CD4-positive, alpha-beta T cell (primary cell): ENCODE data around the gene HOXA13. TPM values are rescaled to one million over a fixed set of nuclear protein-coding genes. Genes with fewer than 3 reads are reported as not detected.

ENCODE experiments used
- ATAC-seq: fragments of 200-7000 bp; cut with Tn5 transposase; one replicate; pipeline ENCODE4 v1.10.0; 2022; ENCODE audit warnings: mild to moderate bottlenecking; ENCODE audit not compliant: poor library complexity
- CTCF ChIA-PET: fragments of 350-600 bp; sonication (Branson Sonifier 250); formaldehyde crosslinking; loops from one replicate; lab custom pipeline; 2021; ENCODE audit warnings: antibody characterized with exemption, inconsistent platforms; lab: Charles Lee
- POLR2A ChIA-PET: fragments of 350-600 bp; sonication (Branson Sonifier 250); formaldehyde crosslinking; loops from one replicate; lab custom pipeline; 2021; ENCODE audit warnings: antibody characterized with exemption, inconsistent platforms; lab: Charles Lee
- DNase-seq, 14 experiments: peaks; one replicate each; pipeline ENCODE4 v3.0.0-alpha.2; 2013 to 2020; ENCODE audit warnings: mixed read lengths in 2 of 14
- H3K27ac ChIP-seq, 2 donors: one replicate each; pipeline versions ENCODE4 v1.5.1 to v1.7.0; 2013; ENCODE audit warnings: low read length in 2 of 2, low read depth in 1 of 2, mild to moderate bottlenecking in 1 of 2
- H3K27me3 ChIP-seq, 2 experiments: 1 replicate in 1 of 2; 2 replicates in 1 of 2; pipeline versions ENCODE4 v1.6.1 to v1.7.0; 2013; ENCODE audit warnings: low read length in 2 of 2, control low read depth in 1 of 2, mild to moderate bottlenecking in 1 of 2, moderate library complexity in 1 of 2; ENCODE audit not compliant: insufficient read depth in 2 of 2, control insufficient read depth in 1 of 2
- H3K36me3 ChIP-seq: one replicate; pipeline ENCODE4 v1.6.1; 2013; ENCODE audit warnings: low read length, control low read depth; ENCODE audit not compliant: insufficient read depth
- H3K4me1 ChIP-seq: one replicate; pipeline ENCODE4 v1.6.1; 2013; ENCODE audit warnings: low read length, control low read depth; ENCODE audit not compliant: insufficient read depth
- H3K4me3 ChIP-seq: one replicate; pipeline ENCODE4 v1.5.1; 2013; ENCODE audit warnings: mild to moderate bottlenecking, low read length, moderate library complexity
- H3K9me3 ChIP-seq, 2 experiments: 1 replicate in 1 of 2; 2 replicates in 1 of 2; pipeline versions ENCODE4 v1.6.1 to v1.7.0; 2013; ENCODE audit warnings: low read length in 2 of 2, mild to moderate bottlenecking in 2 of 2, control low read depth in 1 of 2, moderate library complexity in 1 of 2; ENCODE audit not compliant: control insufficient read depth in 1 of 2, insufficient read depth in 1 of 2
- H3K27ac Mint-ChIP-seq: one replicate; pipeline ENCODE4 v1.8.0; 2020; ENCODE audit warnings: mixed read lengths
- H3K27me3 Mint-ChIP-seq: one replicate; pipeline ENCODE4 v1.8.0; 2021; ENCODE audit warnings: mixed read lengths
- H3K36me3 Mint-ChIP-seq: one replicate; pipeline ENCODE4 v1.8.0; 2021; ENCODE audit warnings: low read depth, mixed read lengths
- H3K4me1 Mint-ChIP-seq: one replicate; pipeline ENCODE4 v1.8.0; 2021; ENCODE audit warnings: low read depth, mixed read lengths
- H3K4me3 Mint-ChIP-seq: one replicate; pipeline ENCODE4 v1.8.0; 2020; ENCODE audit warnings: mild to moderate bottlenecking, mixed read lengths
- H3K9me3 Mint-ChIP-seq: one replicate; pipeline ENCODE4 v1.8.0; 2020; ENCODE audit warnings: mixed read lengths
- intact Hi-C, 2 experiments: fragments of 100-400 bp; cut with DNase I in 1 of 2; cut with micrococcal nuclease in 1 of 2; formaldehyde crosslinking; loops; one replicate each; pipeline versions ENCODE4 v1.15.1 to v1.9.0; 2023 to 2025; cut with DNase I, micrococcal nuclease
- total RNA-seq, 174 experiments: library from RNA in 2 of 174; stranded (reverse) in 2 of 174; gene quantifications; one replicate each; pipeline ENCODE4 v1.2.3 and lab custom pipeline; 2021 to 2026
- TF ChIP-seq, protein P1 (sequence below): fragments of 200-600 bp; IDR thresholded peaks from one replicate; pipeline ENCODE4 v1.8.0; 2022; ENCODE audit warnings: antibody characterized with exemption, mild to moderate bottlenecking

HOXA13 gene
- total RNA-seq, 2 experiments from 2014 or later, result not detected

DNA sequence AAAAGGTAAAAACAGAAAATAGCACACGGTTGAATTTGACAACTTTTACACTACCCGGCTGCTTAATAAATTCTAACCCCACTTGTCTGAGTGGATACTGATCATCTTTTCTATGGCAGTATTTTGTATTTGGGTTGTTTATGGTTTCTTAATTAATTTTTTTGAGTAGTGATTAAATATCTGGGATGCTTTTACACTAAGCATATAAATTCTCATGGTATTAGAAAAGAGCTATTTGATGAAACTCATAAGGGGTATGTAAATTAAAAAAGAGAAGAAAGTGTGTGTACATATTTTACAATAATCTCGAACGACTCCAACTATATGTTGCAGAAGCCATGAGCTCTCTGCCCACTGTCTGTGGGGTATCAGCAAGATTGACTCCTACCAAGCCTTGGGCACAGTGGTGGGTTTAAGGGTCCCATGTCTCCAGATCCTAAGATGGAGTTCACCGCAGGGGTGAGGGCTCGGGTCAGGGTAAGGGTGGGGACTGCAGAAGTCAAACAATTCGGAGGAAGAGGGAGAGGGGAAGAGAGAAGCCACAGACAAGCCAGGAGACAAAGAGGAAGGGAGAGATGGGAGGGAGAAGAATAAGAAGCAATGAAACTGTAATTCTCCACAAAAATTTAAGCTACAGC, 7.6 kb upstream of the HOXA13 start:
- Mint-ChIP-seq H3K4me1 (peaks cover 33% of the 10 kb centered on the region), H3K4me3 (no peak overlapping the region), H3K9me3 (no peaks in the 10 kb centered on the region), H3K36me3 (no peaks in the 10 kb centered on the region), H3K27ac (no peak overlapping the region), H3K27me3 (peaks cover 99% of the 10 kb centered on the region)
- Histone ChIP-seq H3K4me3 (no peak overlapping the region), H3K4me1 (peaks cover 28% of the 10 kb centered on the region), H3K27ac (no peak overlapping the region), H3K27me3 (peaks cover 90 to 99% of the 10 kb centered on the region in 2 experiments), H3K9me3 (peaks cover 0 to 26% of the 10 kb centered on the region in 2 experiments), H3K36me3 (no peaks in the 10 kb centered on the region)
- POLR2A ChIA-PET, result interaction anchor here (1.2 kb wide), 1 partner anchor 11 kb away, joined by 3 read pairs; no protein-coding TSS in a partner anchor
- TF ChIP-seq, protein P1, sequence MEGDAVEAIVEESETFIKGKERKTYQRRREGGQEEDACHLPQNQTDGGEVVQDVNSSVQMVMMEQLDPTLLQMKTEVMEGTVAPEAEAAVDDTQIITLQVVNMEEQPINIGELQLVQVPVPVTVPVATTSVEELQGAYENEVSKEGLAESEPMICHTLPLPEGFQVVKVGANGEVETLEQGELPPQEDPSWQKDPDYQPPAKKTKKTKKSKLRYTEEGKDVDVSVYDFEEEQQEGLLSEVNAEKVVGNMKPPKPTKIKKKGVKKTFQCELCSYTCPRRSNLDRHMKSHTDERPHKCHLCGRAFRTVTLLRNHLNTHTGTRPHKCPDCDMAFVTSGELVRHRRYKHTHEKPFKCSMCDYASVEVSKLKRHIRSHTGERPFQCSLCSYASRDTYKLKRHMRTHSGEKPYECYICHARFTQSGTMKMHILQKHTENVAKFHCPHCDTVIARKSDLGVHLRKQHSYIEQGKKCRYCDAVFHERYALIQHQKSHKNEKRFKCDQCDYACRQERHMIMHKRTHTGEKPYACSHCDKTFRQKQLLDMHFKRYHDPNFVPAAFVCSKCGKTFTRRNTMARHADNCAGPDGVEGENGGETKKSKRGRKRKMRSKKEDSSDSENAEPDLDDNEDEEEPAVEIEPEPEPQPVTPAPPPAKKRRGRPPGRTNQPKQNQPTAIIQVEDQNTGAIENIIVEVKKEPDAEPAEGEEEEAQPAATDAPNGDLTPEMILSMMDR, result no peak
- DNase-seq, result no peak
- intact Hi-C loops, result no loop called here
- CTCF ChIA-PET, result interaction anchor here (1.0 to 1.3 kb wide), 2 partner anchors 11 to 46 kb away, joined by 4 read pairs; no protein-coding TSS in a partner anchor
- ATAC-seq, result no peak

DNA sequence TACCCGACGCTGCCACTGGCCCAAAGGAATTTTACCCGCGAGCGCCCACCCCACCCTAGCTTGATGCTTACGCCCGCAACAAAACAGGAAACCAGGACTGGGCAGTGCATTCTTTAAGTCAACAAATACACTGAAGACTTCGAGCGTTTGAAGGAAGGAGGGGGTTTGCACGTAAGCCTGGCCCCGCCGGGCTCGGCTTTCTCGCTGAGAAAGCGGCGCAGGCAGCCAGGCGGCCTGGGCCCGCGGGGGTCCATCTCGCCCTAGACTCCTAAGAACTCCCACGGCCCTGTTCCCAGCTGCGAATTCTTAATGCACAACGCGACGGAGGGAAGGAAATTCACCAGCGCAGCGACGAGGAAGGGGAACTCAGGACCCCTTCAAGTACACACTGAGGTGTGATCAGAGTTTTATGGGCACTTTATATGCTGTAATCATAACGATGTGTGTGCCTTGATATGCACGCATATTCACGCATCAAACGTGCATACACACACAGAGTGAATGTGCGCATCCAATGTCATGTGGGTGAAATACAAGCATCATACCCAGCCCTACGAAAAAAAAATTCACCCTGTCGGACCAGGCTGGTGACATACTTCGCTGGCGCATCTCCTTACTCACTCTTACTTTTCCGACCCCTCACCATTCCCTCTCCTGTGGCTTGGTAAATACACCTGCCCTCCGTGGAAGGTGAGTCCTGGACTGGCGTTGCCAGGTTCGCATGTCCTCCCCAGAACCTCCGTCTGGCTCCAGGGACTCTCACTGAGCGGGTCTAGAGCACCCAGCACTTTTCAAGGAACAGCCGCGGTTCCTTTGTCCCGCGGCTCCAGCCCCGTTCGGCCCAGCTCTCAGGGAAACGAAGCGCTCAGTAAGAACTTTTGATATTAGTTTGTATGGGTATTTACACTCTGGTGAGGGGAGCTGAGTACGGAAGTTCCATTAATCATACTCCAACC, 5.7 kb upstream of the HOXA13 start:
- Histone ChIP-seq H3K36me3 (no peaks in the 10 kb centered on the region), H3K4me1 (peaks cover 43% of the 10 kb centered on the region), H3K27me3 (peaks cover 90 to 99% of the 10 kb centered on the region in 2 experiments), H3K9me3 (peaks cover 0 to 29% of the 10 kb centered on the region in 2 experiments), H3K27ac (no peak overlapping the region), H3K4me3 (no peak overlapping the region)
- ATAC-seq (no peak), DNase-seq (no peak)
- TF ChIP-seq, protein P1, result no peak
- intact Hi-C loops, result no loop called here
- Mint-ChIP-seq H3K27ac (no peak overlapping the region), H3K27me3 (peaks cover 99% of the 10 kb centered on the region), H3K4me3 (peak overlapping the region; percentile 30), H3K9me3 (no peaks in the 10 kb centered on the region), H3K4me1 (peaks cover 45% of the 10 kb centered on the region), H3K36me3 (no peaks in the 10 kb centered on the region)
- POLR2A ChIA-PET, result no interaction called here
- CTCF ChIA-PET, result interaction anchor here (1.2 kb wide), 1 partner anchor 10 kb away, joined by 3 read pairs; no protein-coding TSS in a partner anchor

DNA sequence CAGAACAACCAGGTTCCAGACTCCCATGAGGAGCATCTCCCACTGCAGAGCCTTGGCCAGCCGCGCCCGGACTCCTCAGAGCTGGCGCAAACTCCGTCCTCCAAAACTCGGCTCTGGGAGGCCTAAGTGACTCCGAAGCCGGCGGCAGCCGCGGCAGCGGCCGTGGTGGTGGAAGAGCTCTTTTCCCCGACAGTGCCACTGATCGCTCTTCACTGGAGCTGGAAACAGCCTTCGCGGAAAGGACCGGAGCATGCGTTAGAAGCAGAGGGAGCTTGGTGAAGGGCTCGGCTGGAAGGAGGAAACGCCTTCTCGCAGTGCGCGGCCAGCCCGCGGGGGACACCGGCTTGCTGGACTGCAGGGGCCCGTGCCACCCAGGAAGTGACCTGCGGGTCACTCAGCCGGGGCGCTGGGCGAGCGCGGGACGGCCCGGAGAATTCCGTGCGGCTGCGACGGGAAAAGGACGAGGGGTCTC, 5.0 kb upstream of the HOXA13 start:
- Histone ChIP-seq H3K27me3 (peaks cover 87 to 97% of the 10 kb centered on the region in 2 experiments), H3K9me3 (peaks cover 0 to 30% of the 10 kb centered on the region in 2 experiments), H3K27ac (no peak overlapping the region), H3K4me1 (peaks cover 42% of the 10 kb centered on the region), H3K4me3 (no peak overlapping the region), H3K36me3 (no peaks in the 10 kb centered on the region)
- intact Hi-C loops, result no loop called here
- ChIA-PET CTCF (no interaction called here), POLR2A (no interaction called here)
- Mint-ChIP-seq H3K27me3 (peaks cover 96% of the 10 kb centered on the region), H3K9me3 (no peaks in the 10 kb centered on the region), H3K27ac (no peak overlapping the region), H3K36me3 (no peaks in the 10 kb centered on the region), H3K4me3 (no peak overlapping the region), H3K4me1 (peaks cover 42% of the 10 kb centered on the region)
- ATAC-seq, result no peak
- no peak for DNase-seq
- TF ChIP-seq, protein P1, result no peak
